Measurements from ENCODE around the gene CHP2. TPM values are rescaled to one million over a fixed set of nuclear protein-coding genes. Genes with fewer than 3 reads are reported as not detected.

CHP2 gene
- polyA plus RNA-seq, 1 donor (not counting 4 experiments of a cell fraction or from before 2014, with no cell fraction given): 0.20 TPM

- DNase-seq (ENCODE audit: low read depth, low spot score): no peak
- Histone ChIP-seq H3K27me3 (ENCODE audit: control insufficient read depth, extremely low read depth, insufficient read depth, low read length) (no peaks in the 10 kb centered on the region), H2AFZ (ENCODE audit: control insufficient read depth, low read length) (no peak overlapping the region), H3K9me3 (ENCODE audit: control insufficient read depth, low read depth, low read length) (no peaks in the 10 kb centered on the region), H3K79me2 (ENCODE audit: control insufficient read depth, insufficient read depth, low read length) (no peaks in the 10 kb centered on the region), H3K36me3 (ENCODE audit: control insufficient read depth in 2 of 2, extremely low read depth in 1 of 2, insufficient read depth in 2 of 2, low read length in 2 of 2) (no peaks in the 10 kb centered on the region), H3K27ac (ENCODE audit: control insufficient read depth, insufficient read depth, low read length) (no peak overlapping the region), H3K4me2 (ENCODE audit: control insufficient read depth, extremely low read depth, insufficient read depth, low read depth, low read length) (no peak overlapping the region), H3K4me1 (ENCODE audit: control insufficient read depth, extremely low read depth, insufficient read depth, low read length) (no peaks in the 10 kb centered on the region), H3K9me1 (ENCODE audit: control insufficient read depth, extremely low read depth, insufficient read depth, low read length) (no peaks in the 10 kb centered on the region), H3K4me3 (ENCODE audit: control insufficient read depth in 2 of 3, extremely low read depth in 1 of 3, insufficient read depth in 2 of 3, low read depth in 1 of 3, low read length in 3 of 3) (no peak overlapping the region), H3K9ac (ENCODE audit: control insufficient read depth, extremely low read depth, insufficient read depth, low read length) (no peak overlapping the region), H4K20me1 (ENCODE audit: control insufficient read depth, extremely low read depth, insufficient read depth, low read length) (no peaks in the 10 kb centered on the region)
- no peak for FAIRE-seq
- dilution Hi-C loops (cut with MboI; ENCODE audit: extremely low pct_ligation_motif_present, low sequenced_read_pairs): no loop called here
- no peak for TF ChIP-seq EZH2 (IDR thresholded peaks at IDR 0.05; ENCODE audit: low read length)
- TF ChIP-seq, protein P1, sequence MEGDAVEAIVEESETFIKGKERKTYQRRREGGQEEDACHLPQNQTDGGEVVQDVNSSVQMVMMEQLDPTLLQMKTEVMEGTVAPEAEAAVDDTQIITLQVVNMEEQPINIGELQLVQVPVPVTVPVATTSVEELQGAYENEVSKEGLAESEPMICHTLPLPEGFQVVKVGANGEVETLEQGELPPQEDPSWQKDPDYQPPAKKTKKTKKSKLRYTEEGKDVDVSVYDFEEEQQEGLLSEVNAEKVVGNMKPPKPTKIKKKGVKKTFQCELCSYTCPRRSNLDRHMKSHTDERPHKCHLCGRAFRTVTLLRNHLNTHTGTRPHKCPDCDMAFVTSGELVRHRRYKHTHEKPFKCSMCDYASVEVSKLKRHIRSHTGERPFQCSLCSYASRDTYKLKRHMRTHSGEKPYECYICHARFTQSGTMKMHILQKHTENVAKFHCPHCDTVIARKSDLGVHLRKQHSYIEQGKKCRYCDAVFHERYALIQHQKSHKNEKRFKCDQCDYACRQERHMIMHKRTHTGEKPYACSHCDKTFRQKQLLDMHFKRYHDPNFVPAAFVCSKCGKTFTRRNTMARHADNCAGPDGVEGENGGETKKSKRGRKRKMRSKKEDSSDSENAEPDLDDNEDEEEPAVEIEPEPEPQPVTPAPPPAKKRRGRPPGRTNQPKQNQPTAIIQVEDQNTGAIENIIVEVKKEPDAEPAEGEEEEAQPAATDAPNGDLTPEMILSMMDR (optimal IDR thresholded peaks at IDR 0.05 in 1 of 3, IDR thresholded peaks at IDR 0.05 in 1 of 3, conservative IDR thresholded peaks at IDR 0.05 in 1 of 3; ENCODE audit: extremely low read depth in 1 of 3, insufficient read depth in 2 of 3, low read length in 3 of 3): no peak
These were observed 32.2 kb downstream of the CHP2 start for GRCh38 chr16:23786964-23787561.

- H3K4me3 ChIP-seq (ENCODE audit: control insufficient read depth in 2 of 3, extremely low read depth in 1 of 3, insufficient read depth in 2 of 3, low read depth in 1 of 3, low read length in 3 of 3): no peak overlapping the region
- H3K27ac ChIP-seq (ENCODE audit: control insufficient read depth, insufficient read depth, low read length): no peak overlapping the region
- H3K4me1 ChIP-seq (ENCODE audit: control insufficient read depth, extremely low read depth, insufficient read depth, low read length): no peaks in the 10 kb centered on the region
- H3K4me2 ChIP-seq (ENCODE audit: control insufficient read depth, extremely low read depth, insufficient read depth, low read depth, low read length): no peak overlapping the region
- H4K20me1 ChIP-seq (ENCODE audit: control insufficient read depth, extremely low read depth, insufficient read depth, low read length): no peaks in the 10 kb centered on the region
- no peak overlapping the region for H3K9ac ChIP-seq (ENCODE audit: control insufficient read depth, extremely low read depth, insufficient read depth, low read length)
- DNase-seq (ENCODE audit: low read depth, low spot score) (no peak), FAIRE-seq (no peak)
- no peaks in the 10 kb centered on the region for H3K27me3 ChIP-seq (ENCODE audit: control insufficient read depth, extremely low read depth, insufficient read depth, low read length)
- H3K79me2 ChIP-seq (ENCODE audit: control insufficient read depth, insufficient read depth, low read length): no peaks in the 10 kb centered on the region
- no peaks in the 10 kb centered on the region for H3K9me3 ChIP-seq (ENCODE audit: control insufficient read depth, low read depth, low read length)
- no peak overlapping the region for H2AFZ ChIP-seq (ENCODE audit: control insufficient read depth, low read length)
- H3K36me3 ChIP-seq (ENCODE audit: control insufficient read depth in 2 of 2, extremely low read depth in 1 of 2, insufficient read depth in 2 of 2, low read length in 2 of 2): no peaks in the 10 kb centered on the region
- TF ChIP-seq, protein P1 (optimal IDR thresholded peaks at IDR 0.05 in 1 of 3, IDR thresholded peaks at IDR 0.05 in 1 of 3, conservative IDR thresholded peaks at IDR 0.05 in 1 of 3; ENCODE audit: extremely low read depth in 1 of 3, insufficient read depth in 2 of 3, low read length in 3 of 3): no peak
- no peak for TF ChIP-seq EZH2 (IDR thresholded peaks at IDR 0.05; ENCODE audit: low read length)
- H3K9me1 ChIP-seq (ENCODE audit: control insufficient read depth, extremely low read depth, insufficient read depth, low read length): no peaks in the 10 kb centered on the region
- dilution Hi-C loops (cut with MboI; ENCODE audit: extremely low pct_ligation_motif_present, low sequenced_read_pairs): no loop called here
These were observed 33.9 kb downstream of the CHP2 start for GRCh38 chr16:23788685-23789084.
